HUES6 (cell line): ENCODE measurements around the gene LRRC53.

Experiments
- H3K27ac ChIP-seq: 2 replicates; pipeline ENCODE4 v1.7.0; 2013; ENCODE audit warnings: low read depth, mild to moderate bottlenecking, low read length, inconsistent platforms
- H3K27me3 ChIP-seq: 2 replicates; pipeline ENCODE4 v1.6.1; 2013; ENCODE audit warnings: low read length; ENCODE audit not compliant: control insufficient read depth, insufficient read depth
- H3K36me3 ChIP-seq: 2 replicates; pipeline ENCODE4 v1.6.1; 2013; ENCODE audit warnings: low read length; ENCODE audit not compliant: control insufficient read depth, insufficient read depth
- H3K4me1 ChIP-seq: 2 replicates; pipeline ENCODE4 v1.6.1; 2013; ENCODE audit warnings: low read length; ENCODE audit not compliant: control insufficient read depth, insufficient read depth
- H3K4me3 ChIP-seq: 2 replicates; pipeline ENCODE4 v1.5.1; 2013; ENCODE audit warnings: low read depth, low read length
- H3K9ac ChIP-seq: one replicate; pipeline ENCODE4 v1.6.1; 2013; ENCODE audit warnings: mild to moderate bottlenecking, low read length
- H3K9me3 ChIP-seq: 2 replicates; pipeline ENCODE4 v1.6.1; 2013; ENCODE audit warnings: low read depth, low read length; ENCODE audit not compliant: control insufficient read depth, insufficient read depth

Gene LRRC53

DNA sequence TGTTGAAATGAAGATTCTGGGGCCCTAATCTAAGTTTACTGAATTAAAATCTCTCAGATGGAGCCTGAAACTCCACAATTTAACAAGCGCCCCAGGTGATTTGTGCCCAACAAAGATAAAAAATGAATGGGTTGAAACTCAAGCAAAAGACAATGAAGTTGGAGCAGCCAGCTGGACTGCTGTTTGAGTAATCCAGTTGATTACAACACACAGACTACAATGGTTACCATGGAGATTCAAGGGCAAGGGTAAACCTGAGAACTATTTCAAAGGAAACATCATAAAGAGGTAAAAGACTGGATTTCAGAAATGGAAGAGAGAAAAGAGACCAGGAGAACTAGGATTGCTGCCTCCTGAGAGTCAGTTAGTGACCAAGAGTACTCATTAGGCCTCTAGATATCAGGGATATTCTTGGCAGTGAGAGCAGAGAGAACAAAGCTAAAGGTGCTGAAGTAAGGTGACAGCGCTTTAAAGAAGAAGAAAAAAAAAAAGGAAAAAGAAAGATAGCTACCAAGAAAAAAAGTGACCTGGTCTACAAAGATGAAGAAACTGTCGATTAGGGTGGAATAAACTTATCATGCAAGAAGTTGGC is 44.5 kb downstream of the LRRC53 start:
- H3K36me3 ChIP-seq = no peaks in the 10 kb centered on the region
- no peaks in the 10 kb centered on the region for H3K27me3 ChIP-seq

DNA sequence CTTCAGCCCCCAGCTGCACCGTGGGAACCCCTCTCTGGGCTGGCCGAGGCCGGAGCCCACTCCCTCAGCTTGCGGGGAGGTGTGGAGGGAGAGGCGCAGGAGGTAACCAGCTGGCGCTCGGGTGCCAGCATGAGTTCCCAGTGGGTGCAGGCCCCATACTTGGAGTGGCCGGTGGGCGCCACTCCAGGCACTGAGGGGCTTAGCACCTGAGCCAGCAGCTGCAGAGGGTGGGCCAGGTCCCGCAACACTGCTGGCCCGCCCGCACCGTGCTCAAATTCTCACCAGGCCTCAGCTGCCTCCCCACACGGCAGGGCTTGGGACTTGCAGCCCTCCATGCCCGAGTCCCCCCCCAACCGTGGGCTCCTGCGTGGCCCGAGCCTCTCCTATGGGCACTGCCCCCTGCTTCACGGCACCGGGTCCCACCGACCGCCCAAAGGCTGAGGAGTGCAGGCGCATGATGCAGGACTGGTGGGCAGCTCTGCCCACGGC is 47.2 kb downstream of the LRRC53 start:
- Histone ChIP-seq H3K9me3 (peaks cover 6% of the 10 kb centered on the region; the same call in 1 of the 2 replicates), H3K27ac (no peak overlapping the region), H3K4me3 (no peak overlapping the region), H3K27me3 (no peaks in the 10 kb centered on the region), H3K9ac (no peak overlapping the region), H3K4me1 (peaks cover 9% of the 10 kb centered on the region; the same call in 1 of the 2 replicates), H3K36me3 (no peaks in the 10 kb centered on the region)

More for the DNA sequence above, 44.5 kb downstream of the LRRC53 start:
- Histone ChIP-seq H3K4me3 (no peak overlapping the region), H3K4me1 (peaks cover 19% of the 10 kb centered on the region), H3K9me3 (peaks cover 6% of the 10 kb centered on the region; the same call in 1 of the 2 replicates), H3K27ac (no peak overlapping the region), H3K9ac (no peak overlapping the region)

DNA sequence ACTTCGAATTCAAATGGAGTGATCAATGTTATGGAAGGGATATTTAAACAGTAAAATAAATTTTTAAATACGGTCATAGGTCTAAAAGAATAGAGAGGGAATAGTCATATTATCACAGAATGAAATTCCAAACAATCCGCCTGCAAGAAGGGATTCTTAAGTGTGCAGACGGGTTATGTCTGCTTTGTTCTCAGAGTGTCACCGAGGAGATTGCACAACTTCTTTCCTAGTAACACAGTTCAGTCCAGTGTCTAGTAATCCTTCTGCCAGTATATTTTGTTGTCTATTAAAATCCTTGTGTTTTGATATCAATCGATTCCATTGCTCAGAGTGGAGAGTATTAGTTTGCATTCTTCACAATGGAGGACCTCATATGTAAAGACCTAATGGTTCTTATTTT is 48.4 kb downstream of the LRRC53 start:
- Histone ChIP-seq H3K36me3 (no peaks in the 10 kb centered on the region), H3K27ac (no peak overlapping the region), H3K9ac (no peak overlapping the region), H3K4me1 (peaks cover 9% of the 10 kb centered on the region; the same call in 1 of the 2 replicates), H3K27me3 (no peaks in the 10 kb centered on the region), H3K4me3 (no peak overlapping the region), H3K9me3 (peaks cover 6% of the 10 kb centered on the region; the same call in 1 of the 2 replicates)

DNA sequence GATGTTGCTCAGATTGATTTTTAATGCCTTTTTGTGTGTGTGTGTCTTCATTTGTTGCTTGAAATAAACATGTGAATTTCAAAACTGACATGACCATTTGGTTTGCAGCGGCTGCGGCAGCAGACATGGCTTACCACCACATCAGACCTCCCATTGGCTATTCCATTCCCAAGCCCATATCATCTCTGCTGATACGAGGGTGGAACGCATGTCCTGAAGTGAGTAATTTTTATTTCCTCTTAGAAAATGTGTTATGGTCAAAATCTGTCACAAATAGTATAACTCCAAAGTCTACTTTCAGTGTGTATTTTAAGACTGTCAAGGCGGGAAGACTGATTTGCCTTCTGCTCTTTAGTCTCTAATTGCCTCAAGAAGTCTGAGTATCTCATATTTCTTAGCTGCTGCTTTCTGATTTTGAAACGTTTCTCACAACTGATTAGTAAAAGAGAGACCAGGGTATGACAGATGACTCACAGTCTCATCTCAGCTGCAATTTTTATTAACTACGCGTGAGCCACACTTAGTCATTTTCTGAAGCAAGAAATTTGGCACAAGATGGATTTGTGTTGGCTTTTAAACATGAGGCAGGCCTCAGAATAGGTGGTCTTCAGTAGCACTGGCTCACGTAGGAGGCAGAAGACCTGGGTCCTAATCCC is 49.0 kb downstream of the LRRC53 start:
- Histone ChIP-seq H3K27ac (no peak overlapping the region), H3K27me3 (no peaks in the 10 kb centered on the region), H3K9ac (no peak overlapping the region)

DNA sequence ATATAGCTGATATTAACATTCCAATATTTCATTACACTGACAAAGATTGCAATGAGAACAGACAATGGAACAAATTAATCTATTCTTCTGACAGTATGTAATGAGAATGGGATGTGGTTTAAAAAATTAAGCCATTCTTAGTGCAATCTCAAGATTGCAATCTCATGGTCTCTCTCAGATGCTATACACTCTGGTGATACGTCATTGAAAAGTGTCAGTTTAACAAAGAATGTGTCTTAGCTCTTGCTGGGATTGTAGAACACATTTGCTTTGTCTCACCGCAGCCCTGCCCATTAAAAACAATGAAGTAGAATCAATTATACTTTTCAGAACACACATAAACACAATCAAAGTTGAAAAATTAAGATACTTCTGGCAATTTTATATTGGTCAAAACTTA is 55.2 kb downstream of the LRRC53 start:
- no peak overlapping the region for H3K27ac ChIP-seq
- H3K9ac ChIP-seq = no peak overlapping the region
- no peaks in the 10 kb centered on the region for H3K27me3 ChIP-seq
- H3K4me1 ChIP-seq = no peaks in the 10 kb centered on the region
- no peak overlapping the region for H3K4me3 ChIP-seq
- no peaks in the 10 kb centered on the region for H3K9me3 ChIP-seq
- no peaks in the 10 kb centered on the region for H3K36me3 ChIP-seq

More for the DNA sequence above, 49.0 kb downstream of the LRRC53 start:
- Histone ChIP-seq H3K9me3 (peaks cover 6% of the 10 kb centered on the region; the same call in 1 of the 2 replicates), H3K4me3 (no peak overlapping the region), H3K4me1 (peaks cover 9% of the 10 kb centered on the region; the same call in 1 of the 2 replicates), H3K36me3 (no peaks in the 10 kb centered on the region)

DNA sequence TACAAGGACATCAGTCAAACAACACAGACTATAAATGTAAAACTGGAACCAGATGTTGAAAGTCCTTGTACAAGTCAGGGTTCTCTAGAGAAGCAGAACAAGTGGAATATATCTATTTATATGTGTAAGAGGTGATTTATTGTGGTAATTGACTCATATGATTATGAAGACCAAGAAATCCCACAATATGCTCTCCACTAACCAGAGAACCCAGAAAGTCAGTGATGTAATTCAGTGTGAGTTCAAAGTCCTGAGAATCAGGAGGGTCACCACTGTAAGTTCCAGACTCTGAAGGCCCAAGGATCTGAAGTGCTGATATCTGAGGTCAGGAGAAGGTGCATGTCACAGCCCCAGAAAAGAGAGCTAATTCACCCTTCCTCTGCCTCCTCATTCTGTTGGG is 57.0 kb downstream of the LRRC53 start:
- H3K27ac ChIP-seq = no peak overlapping the region
- no peaks in the 10 kb centered on the region for H3K36me3 ChIP-seq
- H3K4me3 ChIP-seq = no peak overlapping the region

DNA sequence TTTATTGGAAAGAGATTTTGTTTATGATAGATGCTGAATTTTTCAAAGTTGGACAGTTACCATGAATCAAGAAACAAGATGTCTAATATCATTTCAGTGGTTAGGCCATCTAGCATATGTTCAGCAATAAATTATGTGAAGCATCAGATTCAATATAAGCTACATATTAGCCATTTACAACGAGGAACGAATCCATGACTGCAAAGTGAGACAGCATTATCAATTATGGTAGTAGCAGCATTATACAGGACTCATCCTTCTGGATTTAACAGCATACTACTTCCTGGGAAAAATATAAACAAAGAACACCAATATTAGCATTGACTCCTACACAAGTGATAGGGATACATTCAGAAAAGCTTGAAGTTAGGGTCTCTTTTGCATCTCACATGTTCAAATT is 59.1 kb downstream of the LRRC53 start:
- no peaks in the 10 kb centered on the region for H3K27me3 ChIP-seq
- no peaks in the 10 kb centered on the region for H3K36me3 ChIP-seq
- no peak overlapping the region for H3K9ac ChIP-seq
- H3K27ac ChIP-seq = no peak overlapping the region
- H3K4me3 ChIP-seq = no peak overlapping the region
- no peaks in the 10 kb centered on the region for H3K9me3 ChIP-seq
- no peaks in the 10 kb centered on the region for H3K4me1 ChIP-seq

More for the DNA sequence above, 57.0 kb downstream of the LRRC53 start:
- Histone ChIP-seq H3K27me3 (no peaks in the 10 kb centered on the region), H3K4me1 (no peaks in the 10 kb centered on the region), H3K9ac (no peak overlapping the region), H3K9me3 (no peaks in the 10 kb centered on the region)

DNA sequence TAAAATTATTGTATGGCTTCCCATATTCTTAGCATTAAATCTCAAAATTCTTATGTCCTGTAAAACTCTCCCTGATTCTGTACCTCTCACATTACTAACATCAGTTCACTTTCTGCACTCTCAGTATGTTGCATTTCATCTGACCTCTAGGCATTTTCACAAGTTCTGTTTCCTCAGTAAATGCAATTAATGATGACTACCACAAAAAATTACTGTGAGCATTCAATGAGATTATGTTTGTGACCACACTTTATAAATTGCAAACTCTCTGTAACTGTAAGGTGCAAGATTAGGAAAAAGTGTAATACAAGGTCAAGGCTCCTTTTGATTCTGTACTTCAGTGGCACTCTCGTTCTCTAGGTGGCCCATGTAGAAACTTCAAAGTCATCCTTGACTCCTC is 60.4 kb downstream of the LRRC53 start:
- Histone ChIP-seq H3K36me3 (no peaks in the 10 kb centered on the region), H3K9me3 (no peaks in the 10 kb centered on the region), H3K9ac (no peak overlapping the region), H3K4me3 (no peak overlapping the region), H3K27ac (no peak overlapping the region), H3K27me3 (no peaks in the 10 kb centered on the region), H3K4me1 (no peaks in the 10 kb centered on the region)

DNA sequence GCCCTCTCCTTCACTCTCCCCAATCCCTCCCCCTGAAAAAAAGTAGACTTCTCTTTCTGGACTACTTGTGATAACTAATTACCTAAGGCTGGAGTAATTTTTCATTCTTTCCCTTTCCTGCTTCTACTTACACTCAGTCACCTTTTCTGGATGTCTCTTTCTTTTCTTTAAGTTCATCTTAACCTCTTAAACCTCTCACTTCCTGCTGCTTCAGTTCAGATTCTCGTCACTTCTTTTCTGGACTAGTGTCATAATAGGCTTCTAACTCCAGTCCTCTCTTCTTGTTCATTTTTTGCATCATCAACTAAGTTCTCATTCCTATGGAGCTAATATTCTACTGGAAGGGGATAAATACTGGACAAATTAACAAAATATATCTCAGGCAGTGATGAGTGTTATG is 75.4 kb downstream of the LRRC53 start:
- no peaks in the 10 kb centered on the region for H3K9me3 ChIP-seq
- no peak overlapping the region for H3K27ac ChIP-seq
- no peak overlapping the region for H3K9ac ChIP-seq
- H3K4me3 ChIP-seq = no peak overlapping the region
- H3K36me3 ChIP-seq = no peaks in the 10 kb centered on the region
- no peaks in the 10 kb centered on the region for H3K27me3 ChIP-seq
- H3K4me1 ChIP-seq = no peaks in the 10 kb centered on the region

DNA sequence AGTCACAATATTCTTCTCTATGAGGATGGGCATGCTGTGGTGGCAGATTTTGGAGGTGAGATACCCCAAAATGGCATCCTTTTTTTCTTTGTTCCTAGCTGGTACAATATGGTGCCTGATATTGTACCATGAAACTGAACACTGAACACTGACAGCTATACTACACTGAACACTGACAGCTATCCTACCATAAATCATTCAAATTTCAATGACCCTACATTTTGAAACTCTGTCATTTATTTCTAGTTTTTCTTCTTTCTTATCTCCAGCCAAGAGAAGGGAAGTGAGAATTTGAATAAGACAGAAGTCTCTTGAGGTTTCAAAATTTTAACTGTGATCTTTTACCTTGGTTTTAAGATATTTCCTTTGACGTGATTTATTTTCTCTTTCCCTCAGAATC is 76.3 kb downstream of the LRRC53 start:
- H3K4me3 ChIP-seq = no peak overlapping the region

DNA sequence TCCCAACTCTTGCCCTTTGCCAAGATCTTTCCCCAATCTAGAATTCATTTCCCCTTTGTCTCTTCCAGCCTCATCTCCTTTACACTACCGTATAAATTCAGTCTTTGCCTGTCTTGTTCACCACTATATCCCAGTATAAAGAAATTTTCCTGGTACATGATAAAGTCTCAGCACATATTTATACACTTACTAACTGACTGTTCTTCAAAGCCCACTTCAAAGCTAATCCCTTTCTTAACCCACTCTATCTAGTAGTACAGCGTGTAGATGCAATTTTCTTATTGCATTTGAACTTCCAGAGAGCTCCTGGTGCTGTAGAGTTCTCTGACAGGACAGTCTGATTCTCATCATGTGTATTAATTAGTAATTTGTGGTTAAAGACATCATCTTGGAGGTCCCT is 78.1 kb downstream of the LRRC53 start:
- Histone ChIP-seq H3K4me3 (no peak overlapping the region), H3K36me3 (no peaks in the 10 kb centered on the region), H3K27ac (no peak overlapping the region), H3K4me1 (no peaks in the 10 kb centered on the region), H3K9me3 (no peaks in the 10 kb centered on the region), H3K9ac (no peak overlapping the region), H3K27me3 (no peaks in the 10 kb centered on the region)

More for the DNA sequence above, 76.3 kb downstream of the LRRC53 start:
- Histone ChIP-seq H3K27ac (no peak overlapping the region), H3K9ac (no peak overlapping the region), H3K36me3 (no peaks in the 10 kb centered on the region), H3K4me1 (no peaks in the 10 kb centered on the region), H3K9me3 (no peaks in the 10 kb centered on the region), H3K27me3 (no peaks in the 10 kb centered on the region)
